Frontal cortex (tissue), 4 donors: Measurements from ENCODE around the gene PRDM1. TPM values are rescaled to one million over a fixed set of nuclear protein-coding genes. Genes with fewer than 3 reads are reported as not detected.
"Not testable (repeated sequence)": the region's sequence is repeated elsewhere in the genome, so short reads cannot be mapped to it uniquely, and the experiment has no call there.

ENCODE experiments used
- DNase-seq, 2 donors: peaks; one replicate each; pipeline ENCODE4 v3.0.0; 2012; ENCODE audit warnings: low spot score in 2 of 2
- FAIRE-seq: peaks from 2 replicates; lab custom pipeline; 2012; peaks lifted over from hg19 to GRCh38; lab: Jason Lieb, UNC
- total RNA-seq: library from RNA; depleted of rRNA; stranded (reverse); fragments of >200 nt; gene quantifications from one replicate; pipeline ENCODE4 v1.2.3, GENCODE V29; 2014
- donor health status: control.
- donor health status: control.
- donor health status: control.

Gene PRDM1
- total RNA-seq, 1 donor from 2014 or later: 1.6 TPM

- no peak for FAIRE-seq
- DNase-seq: no peak
Measured at GRCh38 chr6:106132153-106132698, 46.1 kb downstream of the PRDM1 start.

GRCh38 chr6:106133040-106133439, 46.9 kb downstream of the PRDM1 start:
- DNase-seq (no peak), FAIRE-seq (no peak)

- DNase-seq (no peak), FAIRE-seq (no peak)
Measured at GRCh38 chr6:106134087-106134770, 48.1 kb downstream of the PRDM1 start.

GRCh38 chr6:106134906-106135634, 48.9 kb downstream of the PRDM1 start:
- no peak for FAIRE-seq

GRCh38 chr6:106135911-106136571, 49.9 kb downstream of the PRDM1 start:
- DNase-seq: no peak
- FAIRE-seq: no peak

More at GRCh38 chr6:106134906-106135634, 48.9 kb downstream of the PRDM1 start:
- DNase-seq: no peak

- FAIRE-seq (no peak), DNase-seq (no peak)
Measured at GRCh38 chr6:106136845-106137244, 50.7 kb downstream of the PRDM1 start.

GRCh38 chr6:106138151-106138550, 52.0 kb downstream of the PRDM1 start:
- DNase-seq (no peak), FAIRE-seq (no peak)

GRCh38 chr6:106141441-106142237, 55.5 kb downstream of the PRDM1 start:
- FAIRE-seq: no peak
- DNase-seq: no peak

GRCh38 chr6:106142876-106143431, 56.8 kb downstream of the PRDM1 start:
- DNase-seq (no peak), FAIRE-seq (no peak)

GRCh38 chr6:106143665-106144064, 57.5 kb downstream of the PRDM1 start:
- DNase-seq (no peak), FAIRE-seq (no peak)

- DNase-seq (no peak), FAIRE-seq (no peak)
Measured at GRCh38 chr6:106145144-106145543, 59.0 kb downstream of the PRDM1 start.

GRCh38 chr6:106145741-106146227, 59.6 kb downstream of the PRDM1 start:
- FAIRE-seq: no peak
- no peak for DNase-seq

GRCh38 chr6:106146852-106147351, 60.8 kb downstream of the PRDM1 start:
- FAIRE-seq (no peak), DNase-seq (no peak)

- FAIRE-seq: no peak
- no peak for DNase-seq
Measured at GRCh38 chr6:106147476-106147875, 61.3 kb downstream of the PRDM1 start.

GRCh38 chr6:106149472-106150069, 63.4 kb downstream of the PRDM1 start:
- FAIRE-seq: no peak
- DNase-seq: no peak

GRCh38 chr6:106152476-106152875, 66.3 kb downstream of the PRDM1 start:
- not testable (repeated sequence) for FAIRE-seq, DNase-seq

GRCh38 chr6:106152952-106153351, 66.8 kb downstream of the PRDM1 start:
- FAIRE-seq: no peak
- no peak for DNase-seq

- FAIRE-seq (no peak), DNase-seq (no peak)
Measured at GRCh38 chr6:106154326-106154725, 68.2 kb downstream of the PRDM1 start.
